Stimulated activated CD4-positive, alpha-beta T cell treated with anti-CD3 and anti-CD28 coated beads, TNF-alpha, amount 100 ng/mL, for 1 hour (primary cell): Measurements from ENCODE around the gene CPN1.
"Not testable (repeated sequence)": the region's sequence is repeated elsewhere in the genome, so short reads cannot be mapped to it uniquely, and the experiment has no call there.

Experiments used
- DNase-seq, 3 donors: peaks; one replicate each; pipeline ENCODE4 v3.0.0-alpha.2; 2020; ENCODE audit warnings: low read depth in 3 of 3, low spot score in 1 of 3

The CPN1 gene

DNA sequence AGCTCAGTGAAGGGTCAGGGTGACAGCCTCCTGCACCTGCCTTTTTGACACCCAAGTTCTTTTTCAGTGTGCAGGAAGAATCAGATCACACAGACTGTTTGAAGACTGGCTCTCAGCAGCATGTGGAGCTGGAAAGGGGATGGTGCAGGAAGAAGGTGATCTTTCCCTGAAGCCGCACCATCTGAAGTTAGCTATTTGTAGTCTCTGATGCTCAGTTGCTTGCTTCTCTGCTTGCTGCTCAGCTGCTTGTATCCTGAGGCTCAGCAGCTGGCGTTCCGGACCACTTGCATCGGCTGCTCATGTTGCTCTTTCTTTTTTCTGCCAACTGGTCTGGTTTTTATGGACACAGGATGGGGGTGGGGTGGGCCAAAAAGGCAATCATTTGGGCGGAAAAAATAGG lies 56.1 kb downstream of the CPN1 start:
- no peak for DNase-seq

DNA sequence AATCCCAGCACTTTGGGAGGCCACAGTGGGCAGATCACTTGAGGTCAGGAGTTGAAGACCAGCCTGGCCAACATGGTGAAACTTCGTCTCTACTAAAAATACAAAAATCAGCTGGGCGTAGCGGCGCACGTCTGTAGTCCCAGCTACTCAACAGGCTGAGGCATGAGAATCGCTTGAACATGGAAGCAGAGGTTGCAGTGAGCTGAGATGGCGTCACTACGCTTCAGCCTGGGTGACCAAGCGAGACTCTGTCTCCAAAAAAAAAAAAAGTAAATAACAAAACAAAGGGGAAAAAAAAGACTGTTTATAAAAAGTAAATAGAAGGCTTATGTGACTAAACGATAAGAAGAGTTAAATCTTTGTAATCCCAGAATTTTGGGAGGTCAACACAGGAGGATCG lies 56.9 kb downstream of the CPN1 start:
- DNase-seq: no peak

DNA sequence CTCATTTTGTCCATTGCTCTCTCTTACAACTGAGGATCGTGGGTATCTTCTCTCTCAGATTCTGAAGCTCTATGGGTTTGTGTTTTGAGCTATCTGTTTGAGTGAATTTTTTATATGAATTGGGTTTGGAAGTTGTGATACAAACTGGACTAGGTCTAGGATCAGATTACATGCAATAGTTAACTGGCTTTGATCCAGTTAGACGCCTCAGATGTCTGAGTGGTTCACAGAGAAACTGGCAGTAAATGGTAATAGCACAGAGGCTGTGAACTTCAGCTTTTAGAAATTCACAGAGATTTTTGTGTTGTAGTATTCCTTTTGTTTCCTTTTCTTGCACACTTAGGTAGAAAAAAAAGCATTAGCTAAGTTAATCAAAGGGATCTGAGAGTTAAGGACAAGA lies 59.3 kb downstream of the CPN1 start:
- DNase-seq: no peak

DNA sequence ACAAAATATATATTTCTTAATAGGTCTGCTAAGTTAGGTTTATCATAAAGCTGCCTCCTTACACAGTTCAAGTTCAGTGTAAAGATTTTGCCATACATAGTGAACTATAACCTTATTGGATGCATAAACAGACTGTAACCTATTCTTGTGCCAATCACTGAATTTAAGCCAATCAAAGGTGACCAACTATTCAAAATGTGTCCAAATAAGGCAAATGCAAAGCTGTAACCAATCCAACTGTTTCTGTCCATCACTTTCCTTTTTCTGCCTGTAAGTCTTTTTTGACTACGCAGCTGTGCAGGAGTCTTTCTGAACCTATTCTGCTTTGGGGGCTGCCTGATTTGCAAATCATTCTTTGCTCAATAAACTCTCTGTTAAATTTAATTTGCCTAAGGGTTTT lies 60.3 kb downstream of the CPN1 start:
- DNase-seq: no peak

DNA sequence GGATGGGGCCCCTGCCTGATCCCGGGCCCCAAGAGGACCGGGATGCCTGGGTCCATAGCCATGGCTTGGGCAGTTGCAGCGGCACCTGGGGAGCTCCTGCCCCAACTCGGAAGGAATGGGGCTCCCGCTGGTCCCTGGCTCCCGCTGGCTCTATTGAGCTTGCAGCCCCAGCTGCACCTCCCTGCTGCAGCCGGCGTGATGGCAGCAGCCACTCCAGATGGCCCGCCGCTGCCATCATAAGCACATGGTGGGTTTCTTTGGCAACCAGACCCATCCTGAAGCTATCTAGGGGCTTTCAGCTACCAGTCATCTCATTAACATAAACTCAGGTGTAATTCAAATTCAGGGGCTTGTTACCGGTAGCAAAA lies 60.8 kb downstream of the CPN1 start:
- no peak for DNase-seq

DNA sequence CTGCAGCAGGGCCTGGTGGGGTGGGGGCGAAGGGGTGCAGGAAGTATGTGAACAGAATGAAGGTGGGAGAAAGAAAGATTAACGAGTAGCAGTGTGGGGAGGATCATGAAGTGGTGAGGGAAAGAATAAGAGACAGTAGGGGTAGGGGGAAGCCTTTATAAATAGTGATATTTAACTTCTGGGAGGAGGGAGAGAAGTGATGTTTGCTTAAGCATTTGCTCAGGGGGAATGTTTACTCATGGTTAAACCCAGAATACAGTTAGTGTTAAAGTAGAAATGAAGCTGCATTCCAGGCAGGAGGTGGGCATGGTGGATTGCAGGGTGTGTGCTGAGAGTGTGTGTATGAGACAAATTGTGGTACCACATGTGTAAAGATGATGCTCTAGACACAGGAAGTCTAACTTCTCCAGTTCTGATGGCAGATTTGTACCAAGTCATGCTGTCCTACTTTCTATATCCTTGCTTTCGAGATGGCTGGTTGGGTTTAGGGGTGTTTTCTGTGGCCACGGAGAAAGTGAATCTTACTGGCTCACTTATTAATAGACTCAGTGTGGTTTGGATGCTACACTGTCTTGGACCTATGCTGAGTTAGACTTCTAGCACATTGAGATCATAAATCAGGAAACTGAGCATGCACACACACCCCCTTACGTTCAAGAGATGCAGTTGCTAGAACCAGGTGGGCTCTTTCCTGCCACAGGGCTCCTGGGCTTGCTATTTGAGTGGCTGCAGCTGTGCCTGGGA lies 61.4 kb downstream of the CPN1 start:
- DNase-seq: no peak

DNA sequence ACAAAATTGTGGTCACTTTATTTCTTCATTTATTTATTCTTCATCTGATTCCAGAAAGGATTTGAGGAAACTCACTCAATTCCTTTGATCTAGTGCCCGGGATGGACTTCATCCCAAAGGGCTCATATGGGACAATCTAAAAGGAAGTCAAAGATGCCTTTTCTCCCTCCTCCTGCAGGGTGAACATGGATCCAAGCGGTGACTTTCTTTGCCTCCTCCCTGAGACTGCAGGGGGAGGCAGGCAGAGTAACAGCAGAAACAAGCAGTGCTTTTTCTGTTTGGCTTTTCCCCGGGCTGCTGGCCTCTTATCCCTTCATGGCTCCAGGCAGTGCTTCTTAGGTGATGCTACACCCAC lies 61.9 kb downstream of the CPN1 start:
- DNase-seq: no peak

DNA sequence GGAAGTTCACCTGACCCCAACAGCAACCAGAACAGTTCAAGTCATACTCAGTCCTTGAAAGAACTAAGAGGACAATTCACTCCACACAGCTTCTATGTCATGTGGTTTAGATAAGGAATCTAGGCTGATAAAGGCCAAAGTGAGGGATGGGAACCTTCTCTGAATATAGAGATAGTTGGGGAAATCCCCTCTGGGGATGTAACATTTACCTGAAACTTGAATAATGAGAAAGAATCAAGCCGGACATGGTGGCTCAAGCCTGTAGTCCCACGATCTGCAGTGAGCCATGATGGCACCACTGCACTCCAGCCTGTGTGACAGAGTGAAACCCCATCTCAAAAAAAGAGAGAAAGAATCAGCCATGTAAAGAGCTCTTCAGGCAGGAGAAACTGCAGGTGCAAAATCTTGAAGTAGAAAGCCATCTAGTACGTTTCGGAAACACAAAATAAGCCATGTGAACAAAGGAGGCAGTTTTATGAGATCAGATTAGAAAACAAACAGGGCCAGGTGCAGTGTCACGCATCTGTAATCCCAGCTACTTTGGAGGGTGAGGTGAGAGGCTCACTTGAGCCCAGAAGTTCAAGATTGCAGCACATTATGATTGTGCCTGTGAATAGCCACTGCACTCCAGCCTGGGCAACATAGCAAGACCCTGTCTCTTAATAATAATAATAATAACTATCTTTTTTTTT lies 67.5 kb downstream of the CPN1 start:
- no peak for DNase-seq

DNA sequence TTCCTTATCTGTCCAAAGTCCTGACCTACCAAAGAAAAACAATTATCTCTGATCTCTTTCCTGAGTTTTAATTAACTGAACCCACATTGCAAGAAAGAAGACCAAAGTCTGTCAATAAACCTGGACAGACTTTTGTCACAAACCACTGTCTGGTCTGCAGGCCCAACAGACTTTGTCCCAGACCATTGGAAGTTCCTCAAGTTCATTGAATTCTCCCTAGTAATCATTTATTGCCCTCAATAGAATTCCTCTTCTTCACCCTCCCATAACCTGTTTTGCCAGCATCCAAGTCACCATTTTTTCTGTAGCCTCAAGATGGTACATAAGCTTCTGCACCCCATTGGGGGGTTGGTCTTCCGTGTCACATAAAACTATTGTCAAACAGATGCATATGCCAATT lies 68.0 kb downstream of the CPN1 start:
- no peak for DNase-seq

DNA sequence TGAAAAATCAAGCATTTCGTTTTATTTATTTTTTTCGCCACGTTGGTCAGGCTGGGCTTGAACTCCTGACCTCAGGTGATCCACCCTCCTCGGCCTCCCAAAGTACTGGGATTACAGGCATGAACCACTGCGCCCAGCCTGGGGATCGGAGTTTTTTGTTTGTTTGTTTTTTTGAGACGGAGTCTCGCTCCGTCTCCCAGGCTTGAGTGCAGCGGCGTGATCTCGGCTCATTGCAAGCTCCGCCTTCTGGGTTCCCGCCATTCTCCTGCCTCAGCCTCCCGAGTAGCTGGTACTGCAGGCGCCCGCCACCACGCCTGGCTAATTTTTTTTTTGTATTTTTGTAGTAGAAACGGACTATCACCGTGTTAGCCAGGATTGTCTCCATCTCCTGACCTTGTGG lies 69.8 kb downstream of the CPN1 start:
- not testable (repeated sequence) for DNase-seq

DNA sequence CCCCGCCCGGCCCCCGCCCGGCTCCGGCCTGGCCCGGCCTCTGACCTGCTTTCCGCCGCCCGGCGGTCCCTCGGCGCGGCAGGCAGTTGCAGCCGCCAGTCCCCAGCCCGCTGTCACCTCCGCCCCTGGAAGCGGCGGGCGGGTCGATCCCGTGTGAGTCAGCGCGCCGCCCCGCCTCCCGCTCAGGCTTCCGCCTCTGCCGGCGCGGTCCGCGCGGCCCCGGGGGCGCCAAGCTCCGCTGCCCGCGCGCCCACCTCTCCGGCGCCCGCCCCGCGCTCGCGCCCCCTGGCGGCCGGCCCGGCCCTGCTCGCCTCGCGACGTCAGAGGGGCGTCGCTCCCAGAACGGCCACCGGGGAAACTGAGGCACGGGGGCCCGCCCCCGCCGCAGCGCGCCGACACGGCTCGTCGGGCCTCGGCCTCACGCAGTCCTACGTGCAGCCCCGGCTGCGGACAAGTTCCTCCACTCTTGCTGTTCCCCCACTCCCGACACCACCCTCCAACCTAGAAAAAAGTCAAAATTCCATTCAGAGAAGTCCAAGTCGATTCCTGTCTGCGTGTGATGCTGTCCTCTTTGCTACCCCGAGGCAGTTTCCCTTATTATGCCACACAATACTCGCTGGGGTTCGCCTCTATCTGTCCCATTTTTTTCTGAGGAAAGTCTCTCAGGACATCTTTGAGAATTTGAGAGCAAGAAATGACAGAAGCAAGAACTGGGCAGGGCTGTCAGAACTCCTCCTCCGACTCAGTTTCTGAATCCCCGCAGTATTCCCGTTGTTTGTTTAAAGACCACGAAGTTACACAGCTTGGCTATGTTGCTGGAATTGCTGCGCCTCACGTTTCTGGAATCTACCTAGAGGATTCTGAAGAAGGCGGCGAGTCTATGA lies 71.6 kb downstream of the CPN1 start, which contains the start of gene DNMBP:
Gene DNMBP (minus strand): TSS at position 155 of the 884 bp plus-strand sequence. CDS start 37,823 bp downstream, outside the sequence.
- peak; percentile 47 to 77 (median 64) for DNase-seq

DNA sequence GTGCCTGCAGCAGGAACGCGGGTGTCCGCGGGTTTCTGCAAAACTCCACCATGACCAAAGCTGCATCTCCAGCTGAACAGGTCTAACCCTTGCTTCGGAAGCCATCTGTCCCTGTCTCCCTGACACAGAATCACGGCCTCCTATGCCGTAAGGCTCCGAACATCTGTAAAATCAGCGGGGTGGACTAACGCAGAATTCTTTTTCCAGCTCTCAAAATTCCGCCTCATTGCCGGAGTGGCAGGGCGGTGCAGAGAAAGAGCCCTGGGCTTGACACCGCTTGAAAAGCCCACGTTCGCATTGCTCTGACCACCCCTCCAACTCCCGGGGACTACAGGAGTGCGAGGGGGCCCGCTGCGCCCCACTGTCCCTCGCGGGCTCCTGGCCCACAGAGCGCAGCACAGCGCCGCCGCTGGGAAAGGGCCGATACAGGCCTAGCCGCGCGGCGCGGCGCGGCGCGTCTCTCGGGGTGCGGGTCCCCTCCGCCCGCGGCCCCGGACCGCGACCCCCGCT lies 72.3 kb downstream of the CPN1 start:
- peak in 1 of 3 donors; percentile 3 for DNase-seq

DNA sequence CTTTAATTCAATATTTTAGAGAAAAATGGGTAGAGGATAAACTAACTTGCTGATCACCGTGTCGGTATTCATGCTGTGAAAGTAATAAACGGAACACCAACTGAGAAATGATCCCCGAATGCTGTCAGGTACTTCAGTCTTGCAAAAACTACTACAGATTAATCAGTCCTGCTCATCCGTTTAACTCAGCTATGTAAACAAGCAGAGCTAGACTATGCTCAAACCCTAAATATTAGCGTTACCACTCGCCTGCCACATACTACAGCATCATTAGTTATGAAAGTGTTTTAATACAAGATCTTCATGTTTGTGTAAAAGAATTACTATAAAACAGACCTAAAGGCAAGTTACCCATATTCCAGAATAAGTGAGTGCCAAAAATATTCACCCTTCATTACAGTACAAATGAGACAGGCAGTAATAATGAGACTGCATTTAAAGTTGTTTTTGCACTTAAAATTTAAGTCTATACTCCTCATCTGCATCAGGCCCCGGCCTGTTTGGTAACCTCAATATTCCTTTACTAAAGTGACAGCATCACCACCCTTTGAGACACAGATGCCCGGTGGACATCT lies 72.9 kb downstream of the CPN1 start:
- DNase-seq: no peak

DNA sequence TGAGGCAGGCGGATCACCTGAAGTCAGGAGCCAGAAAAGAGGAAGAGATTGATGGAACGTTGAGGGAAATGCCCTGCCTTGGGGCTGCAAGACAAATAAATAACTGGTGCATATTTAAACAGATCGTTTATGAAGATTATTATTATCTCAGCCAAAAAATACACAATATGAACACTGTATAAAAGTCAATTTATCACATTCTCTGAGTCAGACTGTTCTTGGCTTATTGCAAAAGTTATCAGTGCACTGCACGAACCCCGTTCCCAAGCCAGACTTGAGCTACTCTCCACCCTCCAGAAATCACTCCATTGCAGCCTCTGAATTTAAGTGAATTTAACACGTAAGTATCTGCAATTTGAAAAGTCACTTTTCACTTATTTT lies 73.5 kb downstream of the CPN1 start:
- DNase-seq: no peak

DNA sequence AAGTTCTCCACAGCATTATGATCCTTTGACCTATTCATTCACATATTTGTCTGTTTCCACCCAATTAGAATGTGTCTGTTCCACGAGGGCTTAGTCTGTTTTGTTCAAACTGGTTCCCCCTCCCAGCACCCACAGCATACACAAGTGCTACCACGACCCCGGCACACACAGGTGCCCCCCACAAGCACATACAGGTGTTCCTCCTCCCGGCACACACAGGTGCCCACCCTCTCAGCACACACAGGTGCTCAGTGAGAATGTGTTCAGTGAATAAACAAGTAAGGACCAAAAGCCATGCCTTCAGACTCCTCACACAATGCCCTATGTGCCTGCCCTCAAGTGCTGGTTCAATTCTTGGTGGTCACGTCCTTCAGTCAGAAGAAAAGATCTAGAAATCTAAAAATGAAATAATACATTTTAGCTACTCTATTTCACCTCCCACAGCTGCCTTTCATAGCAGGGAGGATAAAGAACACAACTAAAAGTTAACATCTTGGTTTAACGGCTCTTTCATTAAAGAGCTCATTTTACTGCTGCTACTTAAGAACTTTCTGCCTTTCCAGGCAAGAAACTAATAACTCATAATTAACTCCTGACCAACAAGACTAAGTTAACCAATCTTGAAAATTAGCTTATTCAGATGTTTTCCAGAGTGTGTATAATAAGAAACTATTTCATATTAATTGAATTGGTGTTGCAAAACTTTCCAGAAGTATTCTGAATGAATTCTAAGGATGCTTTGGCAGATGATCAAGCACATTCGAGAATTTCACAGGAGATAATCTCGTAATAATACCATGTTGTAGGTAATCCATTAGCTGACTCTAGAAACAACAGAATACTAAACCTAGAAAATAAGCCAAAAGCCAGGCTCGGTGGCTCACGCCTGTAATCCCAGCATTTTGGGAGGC lies 74.2 kb downstream of the CPN1 start:
- DNase-seq: no peak

DNA sequence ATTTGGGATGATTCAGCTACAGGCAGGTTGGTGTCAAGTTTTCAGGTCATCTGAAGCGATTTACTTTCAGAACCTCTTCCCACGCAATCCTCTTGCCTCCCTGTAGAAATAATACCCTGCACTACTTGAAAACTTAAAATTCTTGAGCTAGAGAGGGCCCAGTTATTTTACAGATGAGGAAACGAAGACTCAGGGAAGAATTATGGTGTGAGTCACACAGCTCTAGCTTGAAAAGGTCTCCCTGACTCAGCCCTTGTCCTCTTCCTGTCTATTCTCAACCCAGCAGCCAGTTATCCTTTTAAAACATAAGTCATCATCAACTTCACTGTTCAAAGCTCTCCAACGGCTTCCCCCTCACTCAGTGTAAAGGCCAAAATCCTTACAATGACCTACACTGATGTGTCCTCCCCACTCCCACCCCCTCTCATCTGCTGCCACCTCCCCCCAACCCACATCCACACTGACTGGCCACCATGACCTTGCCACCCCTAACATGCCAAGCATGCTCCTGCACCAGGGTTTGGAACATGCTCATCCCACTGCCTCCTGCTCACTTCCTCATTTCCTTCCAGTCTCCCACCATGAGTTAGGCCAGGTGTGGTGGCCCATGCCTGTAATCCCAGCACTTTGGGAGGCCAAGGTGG lies 75.3 kb downstream of the CPN1 start:
- DNase-seq: no peak

DNA sequence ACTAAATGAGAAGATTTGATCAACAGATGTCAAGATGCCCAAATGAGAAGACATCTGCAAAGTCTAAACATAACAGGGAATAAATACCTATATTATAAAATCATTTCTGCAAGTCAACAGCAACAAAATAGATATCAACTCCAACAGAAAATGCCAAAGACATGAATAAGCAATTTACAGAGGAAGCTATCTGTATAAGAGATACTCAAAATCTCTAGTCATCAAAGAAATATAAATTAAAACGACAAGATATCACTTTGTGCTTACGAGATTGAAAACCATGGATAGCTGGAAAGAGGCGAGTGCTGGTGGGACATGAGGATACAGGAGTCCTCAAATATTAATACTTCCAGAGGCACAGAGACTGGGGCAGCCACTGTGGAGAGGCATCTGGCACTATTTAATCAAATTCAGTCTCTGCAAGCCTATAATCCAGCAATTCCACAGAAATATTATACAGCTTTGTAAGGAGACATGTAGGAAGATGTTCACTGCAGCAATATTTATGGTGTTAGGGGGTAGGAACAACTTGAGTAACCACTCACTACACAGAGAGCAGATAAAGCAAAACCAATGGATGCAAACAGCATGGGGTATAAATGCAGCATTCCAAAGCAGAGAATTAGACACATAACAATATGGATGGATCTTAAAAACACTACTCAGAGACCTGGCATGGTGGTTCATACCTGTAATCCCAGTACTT lies 76.7 kb downstream of the CPN1 start:
- no peak for DNase-seq

DNA sequence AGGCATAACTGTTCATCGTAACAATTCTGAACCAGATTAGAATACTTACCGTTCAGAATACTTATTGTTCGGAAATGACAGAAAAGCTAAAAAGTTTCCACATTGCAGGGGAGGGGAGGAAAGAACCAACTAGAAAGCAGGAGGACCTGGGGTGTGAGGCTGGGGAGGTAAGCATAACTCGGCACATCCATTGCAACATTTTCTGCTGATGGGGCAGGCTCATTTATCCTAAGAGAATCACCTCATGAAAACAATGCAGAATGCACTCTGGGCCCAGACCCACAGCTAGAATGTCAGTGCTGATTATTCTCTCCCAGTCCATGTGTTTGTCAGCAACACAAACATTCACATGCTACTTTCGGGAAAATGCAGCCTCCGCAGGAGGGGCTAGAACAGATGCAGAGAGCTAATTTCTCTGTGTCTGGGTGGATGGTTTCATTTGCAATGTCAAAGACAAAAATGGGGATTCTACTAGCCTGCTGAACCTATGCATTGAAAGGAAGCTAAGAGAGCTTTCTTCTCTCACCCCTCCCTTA lies 81.5 kb downstream of the CPN1 start:
- DNase-seq: no peak
